SK-N-SH (cell line): ENCODE results near the gene TP73. TPM values are rescaled to one million over a fixed set of nuclear protein-coding genes. Genes with fewer than 3 reads are reported as not detected.
A peak's percentile ranks its signal among the peaks of the same experiment; 100 is the strongest.

ENCODE experiments used
- CTCF ChIA-PET: fragments of 300-600, 350-600 bp; formaldehyde crosslinking; extraction: SDS; loops from one replicate; lab custom pipeline; 2021; lab: Yijun Ruan, JAX
- POLR2A ChIA-PET: fragments of 350-600 bp; sonication (Branson Sonifier 250); formaldehyde crosslinking; extraction: SDS; loops from one replicate; lab custom pipeline; 2020; ENCODE audit warnings: antibody characterized with exemption, inconsistent platforms; lab: Yijun Ruan, JAX
- DNase-seq: peaks from one replicate; pipeline ENCODE4 v3.0.0; 2012
- H2AFZ ChIP-seq: fragments of 200-600 bp; sonication (generic); 2 replicates; pipeline ENCODE4 v1.8.1; 2016; ENCODE audit warnings: antibody characterized with exemption, mild to moderate bottlenecking, low read depth
- H3F3A ChIP-seq: fragments of 200-600 bp; sonication (generic); replicated peaks from 2 replicates; pipeline ENCODE3; 2016; ENCODE audit warnings: antibody characterized with exemption, mild to moderate bottlenecking; ENCODE audit not compliant: insufficient read depth
- H3K27ac ChIP-seq, 2 experiments: fragments of 200-500 bp in 1 of 2; fragments of 200-600 bp in 1 of 2; sonication (Bioruptor generic) in 1 of 2; sonication (generic), shearing (Covaris generic) in 1 of 2; 2 replicates each; pipeline versions ENCODE4 v1.5.1 to v1.6.1; 2014 to 2016; ENCODE audit warnings: low read depth in 2 of 2, inconsistent platforms in 1 of 2, low read length in 1 of 2, mild to moderate bottlenecking in 1 of 2, mixed read lengths in 1 of 2
- H3K27me3 ChIP-seq: fragments of 200-600 bp; sonication (generic), shearing (Covaris generic); 2 replicates; pipeline ENCODE4 v1.6.1; 2016; ENCODE audit warnings: mixed run types; ENCODE audit not compliant: insufficient read depth
- H3K36me3 ChIP-seq, 2 experiments: fragments of 200-500 bp in 1 of 2; fragments of 200-600 bp in 1 of 2; sonication (Bioruptor generic) in 1 of 2; sonication (generic) in 1 of 2; replicated peaks in 1 of 2; 2 replicates each; pipeline versions ENCODE3 to v1.5.1; 2014 to 2016; ENCODE audit warnings: low read length in 1 of 2, mild to moderate bottlenecking in 1 of 2; ENCODE audit not compliant: insufficient read depth in 2 of 2, control insufficient read depth in 1 of 2
- H3K4me1 ChIP-seq, 2 experiments: fragments of 200-500 bp in 1 of 2; fragments of 200-600 bp in 1 of 2; sonication (Bioruptor generic) in 1 of 2; sonication (generic), shearing (Covaris generic) in 1 of 2; 2 replicates each; pipeline versions ENCODE4 v1.5.1 to v1.6.1; 2014 to 2016; ENCODE audit warnings: low read depth in 1 of 2, low read length in 1 of 2, mixed run types in 1 of 2; ENCODE audit not compliant: insufficient read depth in 2 of 2, control insufficient read depth in 1 of 2
- H3K4me2 ChIP-seq: fragments of 200-600 bp; sonication (generic), shearing (Covaris generic); 2 replicates; pipeline ENCODE4 v1.6.1; 2017; ENCODE audit warnings: mixed run types
- H3K4me3 ChIP-seq, 2 experiments: fragments of 200-500 bp in 1 of 2; fragments of 200-600 bp in 1 of 2; sonication (Bioruptor generic) in 1 of 2; sonication (generic), shearing (Covaris generic) in 1 of 2; 2 replicates each; pipeline versions ENCODE4 v1.5.1 to v1.8.1; 2014 to 2016; ENCODE audit warnings: low read depth in 2 of 2, inconsistent platforms in 1 of 2, low read length in 1 of 2, mild to moderate bottlenecking in 1 of 2, mixed read lengths in 1 of 2, moderate library complexity in 1 of 2
- H3K79me2 ChIP-seq: fragments of 200-600 bp; sonication (generic); 2 replicates; pipeline ENCODE4 v1.8.1; 2017; ENCODE audit warnings: mild to moderate bottlenecking; ENCODE audit not compliant: insufficient read depth
- H3K9ac ChIP-seq: fragments of 200-600 bp; sonication (generic); 2 replicates; pipeline ENCODE4 v1.6.1; 2017; ENCODE audit warnings: mixed run types
- H3K9me2 ChIP-seq: fragments of 200-600 bp; sonication (generic); 2 replicates; pipeline ENCODE4 v1.6.1; 2017; ENCODE audit warnings: mixed run types
- H3K9me3 ChIP-seq: fragments of 200-600 bp; sonication (generic); 2 replicates; pipeline ENCODE4 v1.6.1; 2017; ENCODE audit warnings: mixed run types, mild to moderate bottlenecking, moderate library complexity
- H4K20me1 ChIP-seq: fragments of 200-600 bp; sonication (generic); 2 replicates; pipeline ENCODE4 v1.6.1; 2017; ENCODE audit warnings: mild to moderate bottlenecking, mixed run types; ENCODE audit not compliant: insufficient read depth
- CHD2 ChIP-seq: fragments of 150-350 bp; IDR thresholded peaks from 2 replicates; pipeline ENCODE4 v1.6.1; 2018; ENCODE audit warnings: low read length; ENCODE audit not compliant: partially characterized antibody
- CTCF ChIP-seq: fragments of 200-600 bp; sonication (generic); IDR thresholded peaks from 2 replicates; pipeline ENCODE4 v1.6.1; 2017; ENCODE audit warnings: antibody characterized with exemption, mild to moderate bottlenecking, moderate library complexity
- ELF1 ChIP-seq: IDR thresholded peaks from 2 replicates; pipeline ENCODE4 v1.4.0; 2012
- EZH2phosphoT487 ChIP-seq: fragments of 200-600 bp; sonication (generic); IDR thresholded peaks from 2 replicates; pipeline ENCODE4 v1.6.1; 2017; ENCODE audit warnings: low read depth, mixed run types, mild to moderate bottlenecking, antibody characterized with exemption, moderate library complexity, borderline replicate concordance
- FOXM1 ChIP-seq: IDR thresholded peaks from 2 replicates; pipeline ENCODE4 v1.4.0; 2012; ENCODE audit warnings: low read depth, mild to moderate bottlenecking
- GATA2 ChIP-seq: sonication (generic); formaldehyde crosslinking; IDR thresholded peaks from 2 replicates; pipeline ENCODE4 v1.5.0; 2020; ENCODE audit warnings: mild to moderate bottlenecking, missing genetic modification reagents
- MXI1 ChIP-seq: IDR thresholded peaks from 2 replicates; pipeline ENCODE4 v1.6.1; 2012; ENCODE audit warnings: mild to moderate bottlenecking, low read depth, low read length, improper control_type of control experiment
- NRF1 ChIP-seq: IDR thresholded peaks from 2 replicates; pipeline ENCODE4 v1.6.1; 2012; ENCODE audit warnings: low read depth, mild to moderate bottlenecking, low read length
- RAD21 ChIP-seq: IDR thresholded peaks from 2 replicates; pipeline ENCODE4 v1.6.1; 2012; ENCODE audit warnings: mild to moderate bottlenecking, low read length
- RCOR1 ChIP-seq: fragments of 150-350 bp; IDR thresholded peaks from 2 replicates; pipeline ENCODE4 v1.6.1; 2017; ENCODE audit warnings: antibody characterized with exemption, low read length
- RXRA ChIP-seq: IDR thresholded peaks from 2 replicates; pipeline ENCODE4 v1.4.0; 2012; ENCODE audit warnings: low read depth, mild to moderate bottlenecking, borderline replicate concordance
- SMC3 ChIP-seq: IDR thresholded peaks from 2 replicates; pipeline ENCODE4 v1.6.1; 2012; ENCODE audit warnings: low read depth, low read length, improper control_type of control experiment
- TEAD4 ChIP-seq: IDR thresholded peaks from 2 replicates; pipeline ENCODE4 v1.4.0; 2012; ENCODE audit warnings: mild to moderate bottlenecking, borderline replicate concordance; ENCODE audit not compliant: insufficient read depth
- USF2 ChIP-seq: fragments of 150-350 bp; IDR thresholded peaks from 2 replicates; pipeline ENCODE4 v1.6.1; 2017; ENCODE audit warnings: antibody characterized with exemption, low read length, low read depth, borderline replicate concordance
- YY1 ChIP-seq: IDR thresholded peaks from 2 replicates; pipeline ENCODE4 v1.4.0; 2012; ENCODE audit warnings: low read depth, mild to moderate bottlenecking
- WGBS: methylation state at CpG from one replicate; pipeline ENCODE4 v1.1.6; 2017; ENCODE audit warnings: low lambda C conversion rate; 5-methylcytosine and 5-hydroxymethylcytosine counted together
- polyA plus RNA-seq, 3 experiments: library from polyadenylated mRNA; depleted of rRNA; stranded (reverse); fragments of >200 nt; gene quantifications; 2 replicates each; pipeline ENCODE4 v1.2.3, GENCODE V29; 2012

Gene TP73
- polyA plus RNA-seq, 1 of the 3 experiments (the other 2 are of a cell fraction): 0.64 TPM

- DNase-seq: no peak
- POLR2A ChIA-PET: interaction anchor here (0.6 to 0.9 kb wide), 2 partner anchors 48 to 173 kb away, joined by 3 to 4 read pairs; no protein-coding TSS in a partner anchor
Observed at GRCh38 chr1:3626025-3626424, 26.3 kb upstream of the TP73 start.

GRCh38 chr1:3627515-3628253 is 24.6 kb upstream of the TP73 start:
- Histone ChIP-seq H3K4me2 (no peak overlapping the region), H3K9ac (no peak overlapping the region), H3K79me2 (peaks cover 16% of the 10 kb centered on the region), H3K4me1 (peaks cover 0 to 38% of the 10 kb centered on the region in 2 experiments; a peak in 2 of 4 replicates), H3K27me3 (no peaks in the 10 kb centered on the region), H3F3A (peaks cover 3% of the 10 kb centered on the region), H2AFZ (no peak overlapping the region), H3K4me3 (no peak overlapping the region), H3K27ac (peak overlapping the region in 1 of 2 experiments; percentile 92; a peak in 2 of 4 replicates), H3K36me3 (peaks cover 9 to 48% of the 10 kb centered on the region in 2 experiments), H3K9me2 (no peaks in the 10 kb centered on the region), H3K9me3 (no peaks in the 10 kb centered on the region), H4K20me1 (no peaks in the 10 kb centered on the region)
- POLR2A ChIA-PET: interaction anchor here (1.1 to 2.1 kb wide), 5 partner anchors 11 to 194 kb away, joined by 3 to 6 read pairs (median 4); partner anchors contain the start of gene TP73
- CTCF ChIA-PET: interaction anchor here (0.8 to 5.2 kb wide), 19 partner anchors 8 to 174 kb away, joined by 3 to 32 read pairs (median 4); partner anchors contain the start of genes ARHGEF16, TP73 and WRAP73
- 83% methylated on average over 19 of the region's 26 CpGs for WGBS
- DNase-seq: peak; percentile 84
- TF ChIP-seq SMC3 (no peak), MXI1 (peak; percentile 10; the same call in 1 of the 2 replicates)

More at GRCh38 chr1:3626025-3626424, 26.3 kb upstream of the TP73 start:
- Histone ChIP-seq H3K9me2 (no peaks in the 10 kb centered on the region), H2AFZ (no peak overlapping the region), H3K4me1 (peaks cover 0 to 40% of the 10 kb centered on the region in 2 experiments; a peak in 2 of 4 replicates), H3K9ac (peak overlapping the region; percentile 58; the same call in 1 of the 2 replicates), H3F3A (peaks cover 3% of the 10 kb centered on the region), H4K20me1 (no peaks in the 10 kb centered on the region), H3K27ac (peak overlapping the region in 1 of 2 experiments; percentile 77; a peak in 2 of 4 replicates), H3K79me2 (peaks cover 16% of the 10 kb centered on the region), H3K4me2 (peak overlapping the region; percentile 80; the same call in 1 of the 2 replicates), H3K9me3 (no peaks in the 10 kb centered on the region), H3K36me3 (peaks cover 9 to 35% of the 10 kb centered on the region in 2 experiments), H3K4me3 (peak overlapping the region; percentile 66 to 93; a peak in 3 of 4 replicates), H3K27me3 (no peaks in the 10 kb centered on the region)
- CTCF ChIA-PET: interaction anchor here (0.7 to 1.9 kb wide), 11 partner anchors 11 to 818 kb away, joined by 3 to 7 read pairs (median 4); partner anchors contain the start of gene WRAP73
- WGBS: 67% methylated on average over 4 of the region's 4 CpGs
- no peak for TF ChIP-seq TEAD4

GRCh38 chr1:3628445-3628844 is 23.9 kb upstream of the TP73 start:
- CTCF ChIA-PET: interaction anchor here (0.9 to 5.2 kb wide), 18 partner anchors 8 to 175 kb away, joined by 3 to 32 read pairs (median 5); partner anchors contain the start of genes ARHGEF16, TP73 and WRAP73
- H3K79me2 ChIP-seq: peaks cover 12% of the 10 kb centered on the region
- 60% methylated on average over 10 of the region's 10 CpGs for WGBS
- no peak for TF ChIP-seq EZH2phosphoT487
- TF ChIP-seq NRF1: no peak
- no peak for TF ChIP-seq RXRA
- TF ChIP-seq TEAD4: no peak
- peak; percentile 13; the same call in 1 of the 2 replicates for TF ChIP-seq SMC3
- TF ChIP-seq MXI1: peak; percentile 46; the same call in 1 of the 2 replicates
- no peak for TF ChIP-seq GATA2 (CRISPR knock-in tag)
- no peak for TF ChIP-seq FOXM1
- peak; percentile 91 for TF ChIP-seq CHD2
- no peak for TF ChIP-seq USF2
- no peak; the same call in 1 of the 2 replicates for TF ChIP-seq RAD21
- no peak for TF ChIP-seq RCOR1
- TF ChIP-seq YY1: no peak
- no peak for TF ChIP-seq ELF1
- TF ChIP-seq CTCF: no peak

More at GRCh38 chr1:3628445-3628844, 23.9 kb upstream of the TP73 start:
- Histone ChIP-seq H3K4me1 (peaks cover 0 to 31% of the 10 kb centered on the region in 2 experiments; a peak in 2 of 4 replicates), H3K36me3 (peaks cover 9 to 55% of the 10 kb centered on the region in 2 experiments), H3K9me2 (no peaks in the 10 kb centered on the region), H4K20me1 (no peaks in the 10 kb centered on the region), H3K27me3 (no peaks in the 10 kb centered on the region), H3F3A (peaks cover 3% of the 10 kb centered on the region), H3K9ac (no peak overlapping the region), H2AFZ (no peak overlapping the region), H3K9me3 (no peaks in the 10 kb centered on the region), H3K27ac (peak overlapping the region in 1 of 2 experiments; percentile 92; a peak in 2 of 4 replicates), H3K4me2 (no peak overlapping the region), H3K4me3 (no peak overlapping the region)
- POLR2A ChIA-PET: interaction anchor here (1.1 to 2.1 kb wide), 5 partner anchors 10 to 193 kb away, joined by 3 to 6 read pairs (median 4); partner anchors contain the start of gene TP73
- peak; percentile 89 for DNase-seq
